ENCODE results near the gene L3MBTL4. TPM values are rescaled to one million over a fixed set of nuclear protein-coding genes. Genes with fewer than 3 reads are reported as not detected.

Gene L3MBTL4
- total RNA-seq, 2 experiments from 2014 or later = 0.05 TPM; not detected in 1

- ATAC-seq (no peak), DNase-seq (no peak)
- Mint-ChIP-seq H3K4me3 (no peak overlapping the region), H3K9me3 (ENCODE audit: low read depth) (no peaks in the 10 kb centered on the region), H3K4me1 (no peaks in the 10 kb centered on the region), H3K36me3 (no peaks in the 10 kb centered on the region), H3K27me3 (no peaks in the 10 kb centered on the region), H3K27ac (no peak overlapping the region)
- CTCF ChIA-PET = no interaction called here
Measured at GRCh38 chr18:6010921-6011320, 403.8 kb downstream of the L3MBTL4 start.

DNA sequence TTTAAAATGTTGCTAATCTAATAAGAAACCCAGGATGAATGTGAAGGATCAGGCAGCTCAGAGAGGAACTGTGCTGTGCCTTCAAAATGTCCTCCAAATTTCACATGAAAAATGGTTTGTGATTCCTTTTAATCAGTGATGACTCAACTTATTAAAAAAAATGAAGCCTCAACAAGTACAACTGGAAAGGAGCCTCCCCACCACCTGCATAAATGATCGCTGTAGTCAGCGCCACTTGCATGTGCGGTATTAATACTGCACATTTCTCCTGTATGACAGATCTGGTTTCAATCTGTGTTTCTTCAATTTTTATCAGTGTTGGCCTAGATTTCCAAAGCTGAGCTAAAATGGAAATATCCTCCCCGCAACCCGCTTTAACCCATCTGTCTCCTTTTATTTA, 404.4 kb downstream of the L3MBTL4 start:
- ATAC-seq = no peak
- Mint-ChIP-seq H3K27ac (no peak overlapping the region), H3K27me3 (no peaks in the 10 kb centered on the region), H3K36me3 (no peaks in the 10 kb centered on the region), H3K4me1 (peaks cover 2% of the 10 kb centered on the region), H3K4me3 (no peak overlapping the region), H3K9me3 (ENCODE audit: low read depth) (no peaks in the 10 kb centered on the region)
- DNase-seq = no peak
- CTCF ChIA-PET = no interaction called here

DNA sequence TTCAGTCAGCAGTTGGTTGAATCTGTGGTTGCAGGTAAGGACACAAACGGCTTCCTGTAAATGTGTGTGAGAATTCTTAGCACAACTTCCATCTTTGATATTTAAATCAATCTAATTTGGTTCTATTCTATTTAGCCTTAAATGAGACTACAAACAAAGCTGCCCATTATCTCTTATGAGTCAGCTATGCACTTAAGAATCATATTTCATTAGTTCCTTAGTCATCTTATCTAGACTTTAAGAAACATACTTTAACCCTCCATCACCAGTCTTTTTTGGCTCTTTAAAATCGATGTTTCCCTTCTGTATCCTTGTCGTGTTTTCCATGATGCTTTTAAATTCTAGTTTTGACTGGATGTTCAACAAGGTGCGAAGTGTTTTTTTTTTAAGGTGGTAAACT, 405.0 kb downstream of the L3MBTL4 start:
- DNase-seq (no peak), ATAC-seq (no peak)
- H3K27me3 Mint-ChIP-seq = no peaks in the 10 kb centered on the region
- CTCF ChIA-PET = no interaction called here
- H3K4me3 Mint-ChIP-seq = no peak overlapping the region
- H3K36me3 Mint-ChIP-seq = no peaks in the 10 kb centered on the region
- H3K9me3 Mint-ChIP-seq (ENCODE audit: low read depth) = no peaks in the 10 kb centered on the region
- H3K4me1 Mint-ChIP-seq = peaks cover 2% of the 10 kb centered on the region
- H3K27ac Mint-ChIP-seq = no peak overlapping the region

GRCh38 chr18:6004683-6005082, 410.0 kb downstream of the L3MBTL4 start:
- ATAC-seq (peak; percentile 80), DNase-seq (peak; percentile 43)
- Mint-ChIP-seq H3K27me3 (peaks cover 2% of the 10 kb centered on the region), H3K36me3 (peaks cover 1% of the 10 kb centered on the region), H3K27ac (peak overlapping the region; percentile 54), H3K4me3 (no peak overlapping the region), H3K9me3 (ENCODE audit: low read depth) (peaks cover 9% of the 10 kb centered on the region), H3K4me1 (peaks cover 9% of the 10 kb centered on the region)
- CTCF ChIA-PET = no interaction called here

- DNase-seq (no peak), ATAC-seq (peak; percentile 51)
- CTCF ChIA-PET = no interaction called here
- Mint-ChIP-seq H3K4me3 (no peak overlapping the region), H3K4me1 (peaks cover 9% of the 10 kb centered on the region), H3K27ac (no peak overlapping the region), H3K9me3 (ENCODE audit: low read depth) (peaks cover 11% of the 10 kb centered on the region), H3K36me3 (peaks cover 1% of the 10 kb centered on the region), H3K27me3 (peaks cover 2% of the 10 kb centered on the region)
Measured at GRCh38 chr18:6004119-6004518, 410.6 kb downstream of the L3MBTL4 start.

DNA sequence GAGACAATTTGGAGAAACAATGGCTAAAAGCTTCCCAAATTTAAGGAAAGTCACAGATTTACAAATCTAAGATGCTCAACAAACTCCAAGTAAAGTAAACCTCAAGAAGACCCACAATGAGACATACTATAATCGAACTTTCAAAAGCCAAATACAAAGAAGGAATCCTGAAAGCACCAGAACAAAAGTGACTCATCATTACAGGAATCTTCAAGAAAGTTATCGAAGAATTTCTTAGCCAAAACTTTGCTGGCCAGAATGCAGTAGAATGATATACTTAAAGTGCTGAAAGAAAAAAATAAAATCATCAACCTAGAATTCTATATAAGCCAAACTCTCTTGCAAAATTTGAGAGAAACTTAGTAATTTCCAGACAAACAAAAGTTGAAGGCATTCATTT, 412.8 kb downstream of the L3MBTL4 start:
- Mint-ChIP-seq H3K27me3 (peaks cover 2% of the 10 kb centered on the region), H3K4me1 (peaks cover 11% of the 10 kb centered on the region), H3K27ac (no peak overlapping the region), H3K4me3 (no peak overlapping the region), H3K36me3 (peaks cover 1% of the 10 kb centered on the region), H3K9me3 (ENCODE audit: low read depth) (peaks cover 12% of the 10 kb centered on the region)
- CTCF ChIA-PET = no interaction called here
- no peak for ATAC-seq
- DNase-seq = no peak

GRCh38 chr18:5998907-5999306, 415.8 kb downstream of the L3MBTL4 start:
- Mint-ChIP-seq H3K27ac (no peak overlapping the region), H3K4me1 (peaks cover 2% of the 10 kb centered on the region), H3K36me3 (no peaks in the 10 kb centered on the region), H3K4me3 (no peak overlapping the region), H3K27me3 (no peaks in the 10 kb centered on the region), H3K9me3 (ENCODE audit: low read depth) (peaks cover 15% of the 10 kb centered on the region)
- ATAC-seq (no peak), DNase-seq (no peak)
- CTCF ChIA-PET = no interaction called here

DNA sequence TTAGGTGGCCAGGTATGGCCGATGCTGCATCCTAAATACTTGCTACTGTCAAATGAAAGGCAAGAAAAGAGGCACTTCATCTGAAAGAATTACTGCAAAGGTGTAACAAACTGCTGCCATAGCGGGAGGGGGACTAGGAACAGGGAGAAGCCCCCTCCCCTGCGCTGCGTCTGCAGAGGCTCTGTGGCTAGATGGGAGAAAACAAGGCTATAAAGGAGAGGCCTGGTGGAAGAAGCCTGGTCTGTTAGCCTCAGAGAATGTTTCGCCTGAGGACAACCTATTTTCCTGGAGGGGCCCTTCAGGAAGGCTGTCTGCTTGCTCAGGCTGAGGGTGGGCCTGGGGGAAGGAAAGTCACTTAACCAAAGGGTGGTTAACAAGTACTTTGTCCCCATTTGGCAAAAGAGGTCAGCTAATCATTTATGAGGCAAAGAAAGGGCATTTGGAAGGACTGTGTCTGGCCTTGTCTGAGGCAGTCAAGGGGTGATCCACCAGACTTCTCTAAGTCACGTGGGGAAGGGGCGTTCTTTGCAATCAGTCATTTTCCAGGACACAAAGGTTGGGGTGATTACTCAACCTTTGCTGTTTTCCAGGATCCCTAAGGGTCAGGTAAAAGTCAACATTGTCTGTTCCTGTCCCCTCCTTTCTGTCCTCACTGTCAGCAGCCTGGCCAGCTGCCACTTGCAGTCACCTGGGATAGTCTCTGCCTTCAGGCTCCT, 416.4 kb downstream of the L3MBTL4 start:
- H3K4me3 Mint-ChIP-seq = no peak overlapping the region
- CTCF ChIA-PET = no interaction called here
- H3K9me3 Mint-ChIP-seq (ENCODE audit: low read depth) = peaks cover 11% of the 10 kb centered on the region
- H3K4me1 Mint-ChIP-seq = peaks cover 2% of the 10 kb centered on the region
- no peaks in the 10 kb centered on the region for H3K36me3 Mint-ChIP-seq
- ATAC-seq = no peak
- no peak overlapping the region for H3K27ac Mint-ChIP-seq
- no peaks in the 10 kb centered on the region for H3K27me3 Mint-ChIP-seq
- no peak for DNase-seq

GRCh38 chr18:5997361-5997760, 417.4 kb downstream of the L3MBTL4 start:
- H3K4me1 Mint-ChIP-seq = peaks cover 2% of the 10 kb centered on the region
- H3K27me3 Mint-ChIP-seq = no peaks in the 10 kb centered on the region
- CTCF ChIA-PET = no interaction called here
- no peak for DNase-seq
- no peak overlapping the region for H3K27ac Mint-ChIP-seq
- ATAC-seq = no peak
- H3K4me3 Mint-ChIP-seq = no peak overlapping the region
- H3K36me3 Mint-ChIP-seq = no peaks in the 10 kb centered on the region
- peaks cover 11% of the 10 kb centered on the region for H3K9me3 Mint-ChIP-seq (ENCODE audit: low read depth)

GRCh38 chr18:5995626-5996025, 419.1 kb downstream of the L3MBTL4 start:
- Mint-ChIP-seq H3K27me3 (no peaks in the 10 kb centered on the region), H3K9me3 (ENCODE audit: low read depth) (peaks cover 8% of the 10 kb centered on the region), H3K4me3 (no peak overlapping the region), H3K27ac (no peak overlapping the region), H3K36me3 (no peaks in the 10 kb centered on the region), H3K4me1 (peaks cover 2% of the 10 kb centered on the region)
- ATAC-seq = no peak
- CTCF ChIA-PET = no interaction called here
- no peak for DNase-seq

GRCh38 chr18:5993938-5994337, 420.8 kb downstream of the L3MBTL4 start:
- no peak overlapping the region for H3K27ac Mint-ChIP-seq
- no peaks in the 10 kb centered on the region for H3K27me3 Mint-ChIP-seq
- H3K9me3 Mint-ChIP-seq (ENCODE audit: low read depth) = peaks cover 3% of the 10 kb centered on the region
- no peak for ATAC-seq
- peaks cover 2% of the 10 kb centered on the region for H3K4me1 Mint-ChIP-seq
- CTCF ChIA-PET = no interaction called here
- DNase-seq = no peak
- no peaks in the 10 kb centered on the region for H3K36me3 Mint-ChIP-seq
- no peak overlapping the region for H3K4me3 Mint-ChIP-seq

DNA sequence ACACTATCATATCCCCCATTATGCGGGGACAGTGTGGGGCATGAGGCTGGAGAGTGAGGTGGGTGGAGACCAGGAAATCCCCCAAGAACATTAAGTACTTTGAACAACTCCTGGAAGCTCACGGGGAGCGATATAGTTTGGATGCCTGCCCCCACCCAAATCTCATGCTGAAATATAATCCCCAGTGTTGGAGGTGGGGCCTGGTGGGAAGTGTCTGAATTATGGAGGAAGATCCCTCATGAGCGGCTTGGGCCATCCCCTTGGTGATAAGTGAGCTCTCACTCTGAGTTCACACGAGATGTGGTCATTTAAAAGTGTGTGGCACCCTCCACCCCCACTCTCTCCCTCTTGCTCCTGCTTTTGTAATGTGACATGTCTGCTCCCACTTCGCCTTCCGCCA, 422.3 kb downstream of the L3MBTL4 start:
- H3K36me3 Mint-ChIP-seq = no peaks in the 10 kb centered on the region
- no peak for ATAC-seq
- CTCF ChIA-PET = no interaction called here
- no peak overlapping the region for H3K27ac Mint-ChIP-seq
- DNase-seq = no peak
- no peaks in the 10 kb centered on the region for H3K27me3 Mint-ChIP-seq
- H3K4me1 Mint-ChIP-seq = no peaks in the 10 kb centered on the region
- H3K9me3 Mint-ChIP-seq (ENCODE audit: low read depth) = peaks cover 3% of the 10 kb centered on the region
- H3K4me3 Mint-ChIP-seq = no peak overlapping the region

DNA sequence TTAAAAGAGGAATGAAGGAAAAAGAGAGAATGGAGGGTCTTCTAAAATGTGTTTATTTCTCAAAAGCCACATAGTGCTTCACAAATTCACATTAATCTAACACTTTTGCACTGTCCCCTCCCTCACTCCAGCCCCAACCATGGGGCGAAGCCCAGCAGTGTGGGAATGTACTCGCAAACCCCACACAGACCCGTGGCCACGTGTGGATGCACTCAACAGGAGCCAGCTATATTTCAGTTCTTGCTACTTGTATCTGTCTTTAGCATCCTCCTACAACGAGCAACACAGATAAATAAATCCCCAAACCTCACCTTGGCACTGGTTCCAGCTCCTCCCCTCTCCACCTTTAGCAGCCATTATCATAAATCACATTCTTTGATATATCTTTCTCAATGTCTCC, 427.5 kb downstream of the L3MBTL4 start:
- Mint-ChIP-seq H3K4me1 (no peaks in the 10 kb centered on the region), H3K9me3 (ENCODE audit: low read depth) (no peaks in the 10 kb centered on the region), H3K36me3 (no peaks in the 10 kb centered on the region), H3K27me3 (no peaks in the 10 kb centered on the region), H3K27ac (no peak overlapping the region), H3K4me3 (no peak overlapping the region)
- DNase-seq = no peak
- CTCF ChIA-PET = no interaction called here
- ATAC-seq = no peak

DNA sequence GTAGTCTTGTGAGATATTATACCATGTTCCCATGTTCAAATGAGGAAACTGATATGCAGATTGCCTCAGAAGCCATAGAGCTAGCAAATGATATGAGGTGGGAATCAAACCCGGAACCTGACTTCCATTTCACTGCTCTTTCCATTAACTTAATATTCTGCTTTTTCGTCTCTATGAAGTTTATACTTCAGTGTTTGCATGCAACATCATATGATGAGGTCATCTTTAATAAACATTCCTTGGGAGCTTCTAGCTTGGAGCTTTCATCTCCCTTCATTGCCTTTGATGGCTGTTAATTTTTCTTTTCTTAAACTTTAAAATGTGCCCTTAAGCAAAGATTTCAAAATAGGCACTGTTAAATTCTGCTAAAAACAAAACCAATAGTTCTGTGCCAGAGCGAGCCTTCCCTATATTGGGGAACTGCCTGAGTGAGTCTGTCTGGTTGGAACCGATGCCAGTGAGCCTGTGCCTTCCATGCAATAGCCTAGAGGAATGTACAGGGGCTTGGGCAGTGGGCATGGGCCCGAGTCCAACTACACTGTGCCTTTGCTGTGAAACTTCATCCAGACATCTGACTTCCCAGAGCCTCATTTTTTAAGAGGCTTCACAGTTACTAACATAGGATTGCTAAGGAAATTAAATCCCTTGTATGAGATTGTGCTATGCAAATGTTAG, 428.3 kb downstream of the L3MBTL4 start:
- CTCF ChIA-PET = no interaction called here
- Mint-ChIP-seq H3K27ac (no peak overlapping the region), H3K9me3 (ENCODE audit: low read depth) (no peaks in the 10 kb centered on the region), H3K27me3 (no peaks in the 10 kb centered on the region), H3K4me1 (no peaks in the 10 kb centered on the region), H3K36me3 (no peaks in the 10 kb centered on the region), H3K4me3 (no peak overlapping the region)
- DNase-seq (no peak), ATAC-seq (no peak)

All from activated CD8-positive, alpha-beta memory T cell treated with anti-CD3 and anti-CD28 coated beads, Interleukin-2, amount 10 ng/mL, durations not matched to agents 7 days and 5 days (primary cell).